ENCODE measurements around the gene CTAGE9.
"Not testable (repeated sequence)": the region's sequence is repeated elsewhere in the genome, so short reads cannot be mapped to it uniquely, and the experiment has no call there.

The CTAGE9 gene

GRCh38 chr6:131728296-131728939 is 17.6 kb upstream of the CTAGE9 start:
- DNase-seq (ENCODE audit: low read depth in 2 of 2): no peak

GRCh38 chr6:131727868-131728267 is 17.1 kb upstream of the CTAGE9 start:
- DNase-seq (ENCODE audit: low read depth in 2 of 2): no peak

GRCh38 chr6:131727467-131727866 is 16.6 kb upstream of the CTAGE9 start:
- no peak for DNase-seq (ENCODE audit: low read depth in 2 of 2)

GRCh38 chr6:131724114-131724513 is 13.3 kb upstream of the CTAGE9 start:
- no peak for DNase-seq (ENCODE audit: low read depth in 2 of 2)

GRCh38 chr6:131721161-131721560 is 10.3 kb upstream of the CTAGE9 start:
- no peak for DNase-seq (ENCODE audit: low read depth in 2 of 2)

GRCh38 chr6:131717836-131718542 is 7.2 kb upstream of the CTAGE9 start:
- no peak for DNase-seq (ENCODE audit: low read depth in 2 of 2)

- not testable (repeated sequence) for DNase-seq (ENCODE audit: low read depth in 2 of 2)
Measured at GRCh38 chr6:131715567-131715966, 4.8 kb upstream of the CTAGE9 start.

GRCh38 chr6:131703905-131704304 is 6.9 kb downstream of the CTAGE9 start:
- DNase-seq (ENCODE audit: low read depth in 2 of 2): not testable (repeated sequence)

GRCh38 chr6:131700851-131701250 is 10.0 kb downstream of the CTAGE9 start:
- DNase-seq (ENCODE audit: low read depth in 2 of 2): not testable (repeated sequence)

GRCh38 chr6:131696956-131697355 is 13.9 kb downstream of the CTAGE9 start:
- no peak for DNase-seq (ENCODE audit: low read depth in 2 of 2)

- DNase-seq (ENCODE audit: low read depth in 2 of 2): no peak
Measured at GRCh38 chr6:131694832-131695426, 15.9 kb downstream of the CTAGE9 start.

- DNase-seq (ENCODE audit: low read depth in 2 of 2): no peak
Measured at GRCh38 chr6:131693384-131693783, 17.4 kb downstream of the CTAGE9 start.

GRCh38 chr6:131692589-131692988 is 18.2 kb downstream of the CTAGE9 start:
- no peak for DNase-seq (ENCODE audit: low read depth in 2 of 2)

- no peak for DNase-seq (ENCODE audit: low read depth in 2 of 2)
Measured at GRCh38 chr6:131692031-131692430, 18.8 kb downstream of the CTAGE9 start.

GRCh38 chr6:131688286-131688685 is 22.5 kb downstream of the CTAGE9 start:
- DNase-seq (ENCODE audit: low read depth in 2 of 2): no peak

GRCh38 chr6:131687022-131687421 is 23.8 kb downstream of the CTAGE9 start:
- no peak for DNase-seq (ENCODE audit: low read depth in 2 of 2)

- DNase-seq (ENCODE audit: low read depth in 2 of 2): no peak
Measured at GRCh38 chr6:131685266-131685780, 25.5 kb downstream of the CTAGE9 start.

- no peak for DNase-seq (ENCODE audit: low read depth in 2 of 2)
Measured at GRCh38 chr6:131683479-131683878, 27.3 kb downstream of the CTAGE9 start.

- no peak for DNase-seq (ENCODE audit: low read depth in 2 of 2)
Measured at GRCh38 chr6:131682442-131682841, 28.4 kb downstream of the CTAGE9 start.

- DNase-seq (ENCODE audit: low read depth in 2 of 2): no peak
Measured at GRCh38 chr6:131681585-131681984, 29.2 kb downstream of the CTAGE9 start.

- DNase-seq (ENCODE audit: low read depth in 2 of 2): no peak
Measured at GRCh38 chr6:131680868-131681267, 29.9 kb downstream of the CTAGE9 start.

- no peak for DNase-seq (ENCODE audit: low read depth in 2 of 2)
Measured at GRCh38 chr6:131678442-131678841, 32.4 kb downstream of the CTAGE9 start.

GRCh38 chr6:131673184-131673583 is 37.6 kb downstream of the CTAGE9 start:
- DNase-seq (ENCODE audit: low read depth in 2 of 2): no peak
